Measurements from ENCODE around the gene AVPI1. TPM values are rescaled to one million over a fixed set of nuclear protein-coding genes. Genes with fewer than 3 reads are reported as not detected.

AVPI1 gene
- total and polyA plus RNA-seq, 8 donors: 4.3 to 19.7 (median 5.1) TPM

DNA sequence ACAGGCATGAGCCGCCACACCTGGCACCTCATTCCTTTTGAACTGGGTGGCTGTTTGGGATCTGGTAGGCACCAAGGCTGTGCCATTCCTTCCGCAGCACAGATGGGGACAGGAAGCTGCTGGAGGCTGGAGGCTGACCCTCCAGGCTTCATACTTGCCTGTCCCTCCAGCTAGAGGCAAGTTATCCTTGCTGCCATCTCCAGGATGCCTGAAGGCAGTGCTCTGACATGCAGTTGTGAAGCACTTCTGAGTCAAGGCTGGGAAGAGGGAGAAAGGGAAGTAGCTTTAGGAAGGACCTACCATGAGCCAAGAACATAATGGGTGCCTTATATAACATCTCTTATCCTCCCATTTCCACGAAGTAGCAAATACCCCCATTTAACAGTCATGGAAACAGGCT is 36.0 kb upstream of the AVPI1 start:
- H3K4me3 ChIP-seq: no peak overlapping the region
- DNase-seq (no peak), ATAC-seq (no peak)
- H3K9me3 ChIP-seq: no peaks in the 10 kb centered on the region
- no peak for TF ChIP-seq CTCF (IDR thresholded peaks at IDR 0.05)
- no peaks in the 10 kb centered on the region for H3K36me3 ChIP-seq
- peaks cover 13 to 22% of the 10 kb centered on the region in 2 donors for H3K4me1 ChIP-seq
- H3K27ac ChIP-seq: no peak overlapping the region
- no peaks in the 10 kb centered on the region for H3K27me3 ChIP-seq
- intact Hi-C loops (cut with DNase I): no loop called here

- DNase-seq (no peak), ATAC-seq (no peak)
- Histone ChIP-seq H3K36me3 (peaks cover 0 to 8% of the 10 kb centered on the region in 2 donors), H3K27me3 (no peaks in the 10 kb centered on the region), H3K4me1 (peaks cover 17 to 30% of the 10 kb centered on the region in 2 donors), H3K27ac (no peak overlapping the region), H3K9me3 (no peaks in the 10 kb centered on the region), H3K4me3 (no peak overlapping the region)
- no peak for TF ChIP-seq CTCF (IDR thresholded peaks at IDR 0.05)
- intact Hi-C loops (cut with DNase I): no loop called here
These were observed 35.1 kb upstream of the AVPI1 start for GRCh38 chr10:97721871-97722780.

DNA sequence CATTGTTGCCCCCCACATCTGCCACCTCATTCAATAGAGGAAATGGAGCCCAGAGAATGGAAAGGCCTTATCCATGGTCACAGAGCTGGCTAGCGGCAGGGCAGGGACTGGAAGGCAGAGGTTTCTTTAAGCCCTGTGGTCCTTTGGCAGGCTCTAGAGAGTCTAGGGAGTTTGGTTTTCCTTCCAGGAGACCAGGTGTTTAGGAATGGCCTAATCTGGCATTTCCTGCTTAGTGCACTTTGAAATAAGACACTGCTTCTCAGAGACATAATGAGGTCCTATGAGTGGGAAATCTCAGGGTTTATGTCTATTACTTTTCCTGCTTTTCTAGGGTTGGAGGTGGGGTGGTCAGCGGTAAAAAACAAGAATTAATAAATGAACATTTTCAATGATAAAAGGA is 32.6 kb upstream of the AVPI1 start:
- H3K4me1 ChIP-seq: peaks cover 26 to 52% of the 10 kb centered on the region in 2 donors
- no peaks in the 10 kb centered on the region for H3K9me3 ChIP-seq
- peaks cover 0 to 12% of the 10 kb centered on the region in 2 donors for H3K36me3 ChIP-seq
- H3K4me3 ChIP-seq: no peak overlapping the region
- DNase-seq (no peak), ATAC-seq (no peak)
- no peaks in the 10 kb centered on the region for H3K27me3 ChIP-seq
- no peak for TF ChIP-seq CTCF (IDR thresholded peaks at IDR 0.05)
- no peak overlapping the region for H3K27ac ChIP-seq
- intact Hi-C loops (cut with DNase I): no loop called here

- Histone ChIP-seq H3K4me3 (no peak overlapping the region), H3K4me1 (peaks cover 26 to 49% of the 10 kb centered on the region in 2 donors), H3K27ac (peak overlapping the region; percentile 0 to 73), H3K9me3 (no peaks in the 10 kb centered on the region), H3K27me3 (peaks cover 0 to 4% of the 10 kb centered on the region in 2 donors), H3K36me3 (peaks cover 0 to 12% of the 10 kb centered on the region in 2 donors)
- ATAC-seq (peak; percentile 85), DNase-seq (peak in 3 of 4 donors; percentile 76 to 83 (median 82))
- intact Hi-C loops (cut with DNase I): no loop called here
- no peak for TF ChIP-seq CTCF (IDR thresholded peaks at IDR 0.05)
These were observed 31.7 kb upstream of the AVPI1 start for GRCh38 chr10:97718659-97719142.

GRCh38 chr10:97718178-97718577 is 31.1 kb upstream of the AVPI1 start:
- H3K9me3 ChIP-seq: no peaks in the 10 kb centered on the region

More at GRCh38 chr10:97718178-97718577, 31.1 kb upstream of the AVPI1 start:
- DNase-seq (no peak), ATAC-seq (no peak)
- H3K4me3 ChIP-seq: no peak overlapping the region
- TF ChIP-seq CTCF (IDR thresholded peaks at IDR 0.05): no peak
- peaks cover 0 to 12% of the 10 kb centered on the region in 2 donors for H3K36me3 ChIP-seq
- intact Hi-C loops (cut with DNase I): no loop called here
- peaks cover 27 to 52% of the 10 kb centered on the region in 2 donors for H3K4me1 ChIP-seq
- peaks cover 0 to 4% of the 10 kb centered on the region in 2 donors for H3K27me3 ChIP-seq
- H3K27ac ChIP-seq: peak overlapping the region; percentile 0 to 65

All from left lung (tissue), 10 donors.